ENCODE measurements around the gene MBD3L2B. TPM values are rescaled to one million over a fixed set of nuclear protein-coding genes. Genes with fewer than 3 reads are reported as not detected.

MBD3L2B gene
- total RNA-seq, 6 experiments from 2014 or later = not detected

DNA sequence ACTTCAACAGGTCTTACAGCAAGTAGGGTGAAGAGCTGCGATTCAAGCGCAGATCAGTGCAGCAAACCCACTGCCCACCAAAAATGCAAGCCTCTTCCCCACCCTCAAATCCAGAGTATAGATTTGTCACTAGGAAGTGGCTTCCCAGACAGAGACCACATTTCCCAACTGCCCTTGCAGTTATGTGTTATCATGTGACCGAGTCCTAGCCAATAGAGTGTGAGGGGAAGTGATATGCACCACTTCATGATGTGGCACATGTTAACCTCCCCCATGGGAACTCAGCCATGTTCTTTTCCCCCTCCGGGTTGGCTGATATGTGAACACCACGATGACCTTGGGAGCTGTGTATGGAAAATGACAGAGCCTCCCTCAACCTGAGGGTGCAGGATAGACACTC, 50.8 kb downstream of the MBD3L2B start:
- intact Hi-C loops (cut with DNase I) = no loop called here
- H3K27ac ChIP-seq = no peak overlapping the region
- H3K4me1 ChIP-seq = no peaks in the 10 kb centered on the region
- no peaks in the 10 kb centered on the region for H3K9me3 ChIP-seq
- DNase-seq (no peak), ATAC-seq (no peak)
- no peak overlapping the region for H3K4me3 ChIP-seq
- H3K27me3 ChIP-seq = no peaks in the 10 kb centered on the region
- no peak for TF ChIP-seq CTCF (IDR thresholded peaks at IDR 0.05)
- TF ChIP-seq POLR2A (IDR thresholded peaks at IDR 0.05) = no peak
- 57% methylated on average over 3 of the region's 5 CpGs for WGBS (ENCODE audit: insufficient coverage, low coverage, low lambda C conversion rate, missing lambda C conversion rate)
- no peaks in the 10 kb centered on the region for H3K36me3 ChIP-seq

GRCh38 chr19:6970021-6970420, 51.2 kb downstream of the MBD3L2B start:
- no peak overlapping the region for H3K4me3 ChIP-seq
- 19% methylated on average over 2 of the region's 2 CpGs for WGBS (ENCODE audit: insufficient coverage, low coverage, low lambda C conversion rate, missing lambda C conversion rate)
- DNase-seq (no peak), ATAC-seq (no peak)
- H3K36me3 ChIP-seq = no peaks in the 10 kb centered on the region
- H3K4me1 ChIP-seq = no peaks in the 10 kb centered on the region
- TF ChIP-seq CTCF (IDR thresholded peaks at IDR 0.05) = no peak
- TF ChIP-seq POLR2A (IDR thresholded peaks at IDR 0.05) = no peak
- intact Hi-C loops (cut with DNase I) = no loop called here
- no peaks in the 10 kb centered on the region for H3K9me3 ChIP-seq
- H3K27ac ChIP-seq = no peak overlapping the region
- no peaks in the 10 kb centered on the region for H3K27me3 ChIP-seq

GRCh38 chr19:6969490-6969889, 51.7 kb downstream of the MBD3L2B start:
- TF ChIP-seq CTCF (IDR thresholded peaks at IDR 0.05) (no peak), POLR2A (IDR thresholded peaks at IDR 0.05) (no peak)
- no peak for DNase-seq
- Histone ChIP-seq H3K4me3 (no peak overlapping the region), H3K36me3 (no peaks in the 10 kb centered on the region), H3K27ac (no peak overlapping the region), H3K4me1 (no peaks in the 10 kb centered on the region), H3K27me3 (no peaks in the 10 kb centered on the region), H3K9me3 (no peaks in the 10 kb centered on the region)
- WGBS (ENCODE audit: insufficient coverage, low coverage, low lambda C conversion rate, missing lambda C conversion rate) = 55% methylated on average over 2 of the region's 2 CpGs
- intact Hi-C loops (cut with DNase I) = no loop called here
- ATAC-seq = no peak

Other genes with a start within 250 kb of the MBD3L2B start
- 1 to 10 TPM; 1.1 to 7.9 (median 3.1) TPM for gene VAV1, start 248.7 kb downstream of the MBD3L2B start, total RNA-seq
- gene ADGRE1, start 133.9 kb downstream of the MBD3L2B start, total RNA-seq = 1 to 10 TPM in 2 of 6 experiments, under 1 TPM in 4; 0.18 to 3.3 (median 0.75) TPM
- gene MBD3L5, start 9.1 kb upstream of the MBD3L2B start, total RNA-seq = not detected
- not detected for gene MBD3L4, start 18.7 kb upstream of the MBD3L2B start, total RNA-seq
- gene MBD3L2, start 27.9 kb upstream of the MBD3L2B start, total RNA-seq = not detected
- not detected for gene MBD3L3, start 37.2 kb upstream of the MBD3L2B start, total RNA-seq
- 1 to 10 TPM; 3.2 to 3.9 (median 3.5) TPM for gene ZNF557, start 48.3 kb upstream of the MBD3L2B start, total RNA-seq